GM21423 (cell line): ENCODE results near the gene ST6GALNAC5.

Experiments used
- ATAC-seq: cut with Tn5 transposase; IDR thresholded peaks from one replicate; pipeline ENCODE4 v1.9.1; 2021; ENCODE audit warnings: mild to moderate bottlenecking, moderate library complexity; ENCODE audit not compliant: unreplicated experiment

Gene ST6GALNAC5

DNA sequence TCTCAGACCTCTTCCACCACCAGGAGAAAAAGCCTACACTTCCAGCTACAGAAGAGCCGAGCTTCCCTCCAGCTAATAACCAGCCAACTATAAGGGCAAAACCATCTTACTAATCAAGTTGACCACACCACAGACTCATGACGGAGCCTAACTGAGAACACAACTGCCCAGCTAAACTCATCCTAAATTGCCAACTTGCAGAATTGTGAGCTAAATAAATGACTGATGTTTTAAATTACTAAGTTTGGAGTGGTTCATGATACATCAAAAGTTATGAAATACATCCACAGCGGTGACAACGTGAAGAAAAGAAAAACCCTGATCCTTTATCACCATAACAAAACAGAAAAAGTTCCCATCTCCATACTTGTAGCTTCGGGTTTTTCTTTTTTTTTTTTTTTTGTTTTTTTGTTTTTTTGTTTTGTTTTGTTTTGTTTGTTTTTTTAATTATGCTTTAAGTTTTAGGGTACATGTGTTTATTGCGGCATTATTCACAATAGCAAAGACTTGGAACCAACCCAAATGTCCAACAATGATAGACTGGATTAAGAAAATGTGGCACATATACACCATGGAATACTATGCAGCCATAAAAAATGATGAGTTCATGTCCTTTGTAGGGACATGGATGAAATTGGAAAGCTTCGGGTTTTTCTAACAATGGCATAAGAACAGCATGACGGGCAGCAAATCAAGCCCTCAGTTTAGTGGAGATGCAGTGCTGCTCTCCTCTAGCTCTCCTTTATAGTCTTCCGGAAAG is 229.4 kb downstream of the ST6GALNAC5 start:
- ATAC-seq = no peak

GRCh38 chr1:77100875-77101274 is 233.6 kb downstream of the ST6GALNAC5 start:
- ATAC-seq = no peak

DNA sequence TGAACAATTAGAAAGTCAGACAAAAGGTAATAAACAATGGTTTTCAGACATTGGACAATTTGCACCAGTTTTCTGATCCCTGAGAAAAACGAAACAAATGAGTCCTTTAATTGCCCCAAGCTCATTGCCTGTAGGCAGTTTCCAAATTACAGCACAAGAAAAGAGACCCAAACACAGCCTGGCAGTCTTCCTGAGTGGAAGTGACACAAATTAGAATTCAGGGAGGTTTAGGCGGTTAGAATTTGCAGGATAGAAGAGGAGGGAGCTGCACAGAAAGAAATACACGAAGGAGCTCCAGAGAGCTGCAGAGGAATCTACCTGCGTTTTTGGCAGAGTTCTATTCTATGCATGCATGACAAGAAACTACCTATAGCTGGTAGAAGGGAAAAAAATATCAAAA is 236.2 kb downstream of the ST6GALNAC5 start:
- no peak for ATAC-seq

- no peak for ATAC-seq
Observed at GRCh38 chr1:77104672-77105071, 237.4 kb downstream of the ST6GALNAC5 start.
